Activated T-cell treated with anti-CD3 and anti-CD28 coated beads for 1 hour (primary cell): ENCODE data around the gene GGT1.
"Not testable (repeated sequence)": the region's sequence is repeated elsewhere in the genome, so short reads cannot be mapped to it uniquely, and the experiment has no call there.

Experiments used
- DNase-seq: peaks from one replicate; pipeline ENCODE4 v3.0.0-alpha.2; 2020; ENCODE audit warnings: low read depth

GGT1 gene

DNA sequence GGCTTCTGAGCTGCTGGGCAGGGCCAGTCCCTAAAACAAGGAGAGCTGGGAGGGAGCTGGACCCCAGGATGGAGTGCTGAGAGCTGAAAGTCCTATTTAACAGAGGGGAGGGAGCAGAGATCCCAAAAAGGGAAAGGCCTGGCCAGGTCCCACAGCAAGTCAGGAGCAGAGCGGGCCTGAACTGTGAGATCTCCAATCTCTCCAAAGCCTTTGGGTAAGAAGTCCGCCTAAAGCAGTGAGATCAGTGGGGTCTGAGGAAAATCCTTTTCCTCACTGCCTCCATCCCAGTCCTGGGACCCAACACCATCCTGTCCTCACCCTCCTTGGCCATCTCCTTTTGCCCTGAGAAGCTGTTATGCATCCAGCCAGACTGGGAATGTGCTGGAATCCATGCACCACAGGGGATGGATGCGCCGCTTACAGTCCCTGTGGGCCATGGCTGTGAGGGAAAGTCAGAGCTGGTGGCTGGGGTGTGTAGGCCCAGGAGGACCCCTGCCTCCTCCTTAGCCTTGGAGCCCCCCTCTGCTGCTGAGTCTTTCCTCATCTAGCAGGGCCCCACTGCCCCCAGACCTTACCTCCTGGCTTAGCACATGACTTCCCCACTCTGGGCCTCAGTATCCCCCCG lies 18.7 kb upstream of the GGT1 start:
- DNase-seq, result no peak

DNA sequence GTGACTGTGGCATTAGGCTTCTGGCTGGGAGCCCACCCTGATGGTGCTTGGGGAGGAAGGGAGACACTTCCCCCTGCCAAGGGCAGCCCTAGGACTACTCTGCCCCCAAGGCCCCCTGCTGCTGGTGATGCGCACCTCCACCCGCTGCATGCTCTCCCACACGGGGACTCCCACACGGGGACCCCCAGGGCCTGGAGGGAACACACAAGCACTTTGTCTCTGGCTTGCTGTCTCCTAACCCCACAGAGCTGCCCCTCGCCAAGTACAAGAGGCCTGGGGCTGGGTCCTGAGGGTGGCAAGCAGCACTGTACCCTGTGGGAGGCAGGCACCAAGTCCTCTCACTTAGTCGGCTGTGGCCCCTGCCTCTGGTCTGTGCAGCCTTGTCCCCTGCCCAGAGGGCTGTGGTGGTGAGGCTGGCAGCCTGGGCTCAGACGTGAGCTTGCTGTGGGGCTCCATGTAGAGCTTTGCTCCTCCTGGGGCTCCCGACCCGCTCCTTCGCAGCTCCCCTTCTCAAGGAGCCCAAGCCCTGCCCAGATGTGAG lies 18.1 kb upstream of the GGT1 start:
- DNase-seq, result no peak

DNA sequence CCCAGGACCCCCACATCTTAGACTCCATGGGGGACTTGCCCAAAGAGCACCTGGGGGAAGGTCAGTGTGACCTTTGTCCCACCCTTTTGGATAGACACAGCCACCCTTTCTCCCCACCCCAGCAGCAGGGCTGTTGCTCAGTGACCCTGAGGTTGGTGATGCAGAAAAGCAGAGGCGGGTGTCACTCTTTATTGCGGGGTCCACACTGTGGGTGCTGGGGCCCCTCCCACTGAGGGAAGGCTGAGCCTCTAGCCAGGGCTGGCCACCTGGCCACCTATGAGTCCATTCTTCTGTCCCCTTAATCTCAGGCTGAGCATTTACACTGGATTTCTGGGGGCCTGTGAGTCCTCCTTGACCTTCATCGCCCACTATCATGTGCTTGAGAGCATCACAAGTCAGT lies 17.5 kb upstream of the GGT1 start:
- no peak for DNase-seq

DNA sequence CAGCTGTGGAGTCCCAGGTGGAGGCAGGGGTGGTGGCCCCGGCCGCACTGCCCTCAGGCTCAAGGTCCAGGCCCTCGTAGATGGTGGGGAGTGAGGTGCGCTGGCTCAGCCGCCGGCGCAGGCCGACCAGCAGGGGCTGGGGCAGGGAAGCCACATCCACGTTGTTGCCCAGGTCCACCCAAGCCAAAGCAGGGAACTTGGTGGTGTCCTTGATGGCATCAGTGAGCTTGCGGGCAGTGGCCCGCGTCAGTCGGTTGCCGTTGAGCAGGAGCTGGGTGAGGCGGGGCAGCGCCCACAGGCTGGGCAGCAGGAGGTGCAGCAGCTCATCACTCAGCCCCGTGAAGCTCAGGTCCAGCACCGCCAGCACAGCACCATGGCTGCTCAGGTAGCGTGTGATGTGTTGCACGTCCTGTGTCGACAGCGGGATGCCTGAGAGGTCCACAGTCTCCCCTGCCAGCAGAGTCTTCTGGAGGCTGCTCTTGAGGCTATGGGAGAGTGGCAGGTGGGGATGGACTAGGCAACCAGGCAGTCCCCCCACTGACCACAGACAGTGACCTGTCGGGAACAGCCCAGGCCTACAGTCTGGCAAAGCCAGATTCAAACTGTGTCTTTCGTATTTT lies 17.0 kb upstream of the GGT1 start:
- no peak for DNase-seq

DNA sequence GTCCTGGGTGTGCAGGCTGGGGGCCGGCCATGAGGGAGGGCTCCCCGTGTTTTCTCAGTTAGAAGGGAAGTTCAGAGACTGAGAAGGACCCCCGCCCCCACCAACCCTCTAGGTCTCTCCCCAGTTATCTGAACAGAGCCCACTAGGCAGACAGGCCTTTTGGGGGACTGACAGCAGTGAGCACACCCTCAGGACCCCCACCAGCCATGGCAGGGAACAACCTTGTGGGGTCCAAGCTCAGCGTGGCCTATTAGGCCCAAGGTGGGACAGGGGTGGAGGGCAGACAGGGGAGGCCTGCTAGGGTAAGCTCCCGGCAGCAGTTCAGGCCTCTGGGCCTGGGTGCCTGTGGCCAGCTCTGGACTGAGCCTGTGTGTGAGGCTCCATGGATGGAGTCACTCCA lies 15.7 kb upstream of the GGT1 start:
- no peak for DNase-seq

DNA sequence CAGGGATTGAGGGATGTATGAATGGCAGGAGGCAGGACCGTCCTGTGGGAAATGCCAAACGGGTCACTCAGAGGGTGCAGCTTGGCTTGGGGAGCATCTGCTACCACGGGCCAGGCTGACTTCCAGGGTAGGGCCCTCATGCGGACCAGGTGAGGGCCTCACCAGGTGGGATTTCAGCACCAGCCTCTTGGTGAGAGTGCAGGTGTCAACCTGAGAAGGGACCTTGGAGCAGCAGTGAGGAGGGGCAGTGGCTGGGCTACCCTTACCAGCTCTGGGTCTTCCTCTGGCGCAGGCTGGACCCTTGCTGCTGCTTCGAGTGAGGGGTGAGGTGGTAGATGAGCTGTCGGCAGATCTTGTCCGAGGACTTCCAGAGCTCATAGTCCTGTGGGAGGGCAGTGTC lies 15.0 kb upstream of the GGT1 start:
- DNase-seq, result no peak

DNA sequence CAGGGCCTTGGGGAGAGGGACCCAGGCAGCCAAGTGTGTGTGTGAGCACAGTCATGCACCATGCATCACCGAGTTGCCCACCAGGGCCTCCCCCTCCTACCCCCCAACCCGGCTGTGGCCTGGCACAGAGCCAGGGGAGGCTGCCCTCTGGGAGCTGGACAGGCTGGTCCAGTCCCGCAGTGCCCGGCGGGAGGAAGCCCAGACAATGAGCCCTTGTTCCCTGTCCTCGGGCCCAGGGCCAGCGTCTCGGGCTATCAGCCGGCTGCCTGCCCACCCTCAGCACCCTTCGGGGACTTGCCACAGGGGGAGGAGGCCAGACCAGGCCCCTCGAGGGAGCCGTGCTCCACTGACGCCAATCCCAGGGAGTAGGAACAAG lies 14.6 kb upstream of the GGT1 start:
- DNase-seq, result no peak

DNA sequence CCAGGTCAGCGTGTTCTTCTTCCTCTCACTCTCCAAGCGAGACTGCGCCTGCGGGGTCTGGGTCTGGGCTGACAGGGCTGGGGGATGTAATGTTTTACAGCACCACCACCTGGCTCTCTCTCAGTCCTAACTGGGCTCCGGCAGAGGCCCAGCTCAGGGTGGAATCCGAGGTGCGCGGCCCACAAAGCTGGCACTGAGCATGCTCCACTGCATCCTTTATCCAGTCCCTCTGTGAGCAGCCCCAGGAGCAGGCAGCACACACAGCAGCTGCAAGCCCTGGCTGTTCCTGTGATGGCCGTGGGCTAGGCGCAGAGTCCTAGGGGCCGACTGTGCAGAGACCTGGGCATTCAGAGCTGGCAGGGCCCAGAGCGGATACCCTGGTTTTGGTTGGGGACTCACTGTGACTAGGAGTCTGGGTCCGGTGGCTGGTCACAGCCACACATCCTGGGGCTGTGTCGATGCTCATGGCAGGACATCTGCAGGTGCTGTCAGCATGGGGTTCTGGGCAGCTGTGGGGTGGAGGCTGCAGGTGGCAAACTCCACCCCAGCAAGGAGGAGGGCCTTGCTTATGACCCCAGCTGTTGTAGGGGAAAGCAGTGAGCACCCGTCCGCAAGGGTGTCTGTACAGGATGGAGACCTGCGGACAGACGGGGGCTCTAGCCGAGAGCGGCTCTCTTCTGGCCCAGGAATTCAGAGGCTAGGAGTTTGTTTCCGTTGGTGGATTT lies 14.1 kb upstream of the GGT1 start:
- DNase-seq, result no peak

DNA sequence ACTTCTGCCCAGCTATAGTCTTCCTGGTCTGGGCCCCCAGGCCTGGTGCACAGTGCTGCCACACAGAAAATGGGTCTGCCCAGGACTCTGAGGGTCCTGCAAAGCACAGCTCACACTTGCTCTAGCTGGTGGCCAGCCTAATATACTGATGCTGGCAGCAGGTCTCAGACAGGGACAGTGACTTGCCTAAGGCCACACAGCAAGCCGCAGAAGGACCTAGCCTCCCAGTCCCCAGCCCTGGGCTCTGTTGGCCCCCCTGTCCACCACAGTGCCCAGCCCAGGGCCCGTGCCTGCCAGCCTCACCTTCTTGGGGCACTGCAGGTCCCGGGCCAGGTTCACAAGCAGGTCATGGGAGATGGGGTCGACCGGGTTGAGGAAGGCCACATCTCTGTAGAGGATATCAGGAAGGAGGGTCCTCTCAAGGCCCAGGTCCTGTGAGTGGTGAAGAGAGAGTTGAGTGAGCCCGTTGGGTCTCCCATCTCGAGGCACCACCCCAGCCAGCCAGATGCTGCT lies 13.4 kb upstream of the GGT1 start:
- no peak for DNase-seq

DNA sequence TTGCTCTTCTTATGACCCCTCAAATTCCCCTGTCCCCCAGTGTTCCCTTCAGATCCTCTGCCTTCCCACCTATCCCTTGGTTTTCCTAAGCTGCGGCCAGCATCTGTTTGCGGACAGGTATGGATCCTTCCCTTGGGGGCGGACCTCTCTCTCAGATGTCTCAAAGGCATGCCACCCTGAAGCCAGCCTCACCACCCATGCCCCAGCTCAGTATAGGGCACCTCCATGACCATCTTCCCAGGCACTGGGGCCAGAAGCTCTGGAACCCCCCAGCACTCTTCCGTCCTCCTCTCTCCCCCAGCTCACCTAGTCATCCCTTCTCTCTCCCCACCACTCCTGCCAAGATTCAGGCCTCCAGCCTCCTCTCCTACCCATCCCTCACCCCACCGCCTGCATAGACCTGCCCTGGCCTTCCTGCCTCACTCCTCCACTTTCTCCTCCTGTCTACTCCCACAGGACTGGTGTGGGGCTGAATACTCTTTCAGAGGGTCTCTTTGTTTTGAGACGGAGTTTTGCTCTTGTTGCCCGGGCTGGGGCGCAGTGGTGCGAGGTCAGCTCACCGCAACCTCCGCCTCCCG lies 12.3 kb upstream of the GGT1 start:
- DNase-seq, result no peak

DNA sequence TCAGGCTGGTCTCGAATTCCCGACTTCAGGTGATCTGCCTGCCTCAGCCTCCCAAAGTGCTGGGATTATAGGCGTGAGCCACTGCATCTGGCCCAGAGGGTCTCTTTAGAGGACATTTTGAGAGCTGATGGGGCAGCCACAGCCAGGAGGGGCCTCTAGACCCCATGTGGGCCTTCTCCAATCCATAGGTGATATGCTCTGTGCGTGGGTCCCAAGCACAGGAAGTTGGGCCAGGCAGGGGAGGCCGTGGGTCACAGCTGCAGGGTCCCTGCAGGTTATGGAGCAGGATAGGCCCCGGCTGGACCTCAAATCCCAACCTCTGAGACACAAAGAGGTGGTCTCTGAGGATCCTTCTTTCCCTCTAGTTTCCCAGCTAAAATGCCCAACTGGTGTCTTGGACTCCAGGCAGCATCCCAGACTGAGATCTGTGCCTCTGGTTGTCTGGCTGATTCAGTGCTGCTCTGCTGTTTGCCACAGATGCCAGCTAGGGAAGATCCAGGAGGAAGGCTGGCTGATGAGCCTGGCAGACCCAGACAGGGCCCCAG lies 11.6 kb upstream of the GGT1 start:
- DNase-seq, result no peak

DNA sequence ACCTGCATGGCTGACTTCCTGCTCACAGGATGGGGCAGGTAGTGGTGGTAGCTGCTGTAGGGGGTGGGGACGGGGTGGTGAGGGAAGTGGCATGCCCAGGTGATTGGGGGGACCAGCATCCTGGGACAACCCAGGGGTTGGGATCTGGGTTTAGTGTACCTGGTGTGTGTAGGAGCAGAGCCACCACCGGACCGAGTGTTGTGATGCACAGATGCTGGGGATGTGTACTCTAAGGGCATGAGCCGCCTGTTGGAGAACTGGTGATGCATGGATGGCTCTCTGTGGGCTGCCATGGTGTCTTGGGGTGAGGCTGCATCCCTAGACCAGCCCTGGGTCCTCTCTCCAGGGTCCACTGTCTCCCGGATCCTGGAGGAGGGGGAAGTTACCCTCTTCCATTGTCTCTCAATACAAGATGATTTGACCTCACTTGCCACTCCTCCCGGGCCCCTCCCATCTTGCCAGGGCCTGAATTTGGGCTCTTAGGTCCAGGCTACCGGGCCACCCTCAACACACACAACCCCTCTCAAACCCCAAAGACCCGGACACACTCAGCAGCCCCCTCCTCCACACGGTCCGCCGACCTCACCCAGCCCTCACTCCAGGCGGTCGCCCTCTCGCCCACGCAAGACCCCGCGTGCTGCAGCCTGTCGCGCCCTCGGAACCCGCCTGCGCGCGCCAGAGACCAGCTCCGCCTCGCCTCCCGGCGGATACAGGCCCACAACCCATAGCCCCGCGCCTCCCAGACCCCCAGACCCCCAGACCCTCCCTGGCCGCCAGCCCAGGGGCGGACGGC lies 10.7 kb upstream of the GGT1 start:
- DNase-seq, result no peak

DNA sequence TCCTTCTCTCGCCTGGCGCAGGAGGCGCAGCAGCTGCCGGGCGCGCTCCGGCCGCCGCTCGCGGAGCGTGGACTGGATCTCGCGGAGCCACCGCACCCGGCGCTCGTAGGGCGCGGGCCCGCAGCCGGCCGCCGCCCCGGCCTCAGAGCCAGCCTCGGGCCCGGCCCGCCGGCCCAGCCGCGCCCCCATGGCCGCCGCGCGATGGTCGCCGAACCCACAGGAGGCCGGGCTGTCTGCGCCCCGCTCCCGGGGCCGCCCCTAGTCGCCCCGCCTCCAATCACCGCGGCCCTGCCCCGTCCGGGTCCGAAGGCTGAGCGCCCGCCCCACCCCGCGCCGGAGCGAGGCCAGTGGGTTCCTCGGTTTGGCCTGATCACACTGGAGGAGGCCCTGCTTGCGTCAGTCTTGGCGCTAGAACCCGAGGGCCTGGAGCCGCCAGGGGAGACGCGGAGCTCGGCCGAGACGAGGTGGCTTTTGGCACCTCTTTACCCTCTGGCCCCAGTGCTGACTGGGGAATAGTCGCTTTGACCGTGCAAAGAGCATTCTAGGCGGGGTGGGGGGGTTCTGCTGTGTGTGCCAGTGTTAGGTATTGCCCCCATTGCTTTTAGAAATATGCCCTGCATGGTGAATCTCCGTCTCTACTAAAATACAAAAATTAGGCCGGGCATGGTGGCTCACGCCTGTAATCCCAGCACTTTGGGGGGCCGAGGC lies 10.0 kb upstream of the GGT1 start, which contains the start of gene LRRC75B:
LRRC75B (minus strand) TSS at position 223 of the 708 bp plus-strand sequence; CDS start at position 189, 34 bp downstream.
- DNase-seq, result no peak

DNA sequence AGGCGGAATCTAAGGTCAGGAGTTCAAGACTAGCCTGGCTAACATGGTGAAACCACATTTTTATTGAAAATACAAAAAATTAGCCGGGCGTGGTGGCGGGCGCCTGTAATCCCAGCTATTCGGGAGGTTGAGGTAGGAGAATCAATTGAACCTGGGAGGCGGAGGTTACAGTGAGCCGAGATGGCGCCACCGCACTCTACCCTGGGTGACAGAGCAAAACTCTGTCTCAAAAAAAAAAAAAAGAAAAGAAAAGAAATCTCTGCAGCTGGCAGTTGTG lies 9.5 kb upstream of the GGT1 start:
- not testable (repeated sequence) for DNase-seq

DNA sequence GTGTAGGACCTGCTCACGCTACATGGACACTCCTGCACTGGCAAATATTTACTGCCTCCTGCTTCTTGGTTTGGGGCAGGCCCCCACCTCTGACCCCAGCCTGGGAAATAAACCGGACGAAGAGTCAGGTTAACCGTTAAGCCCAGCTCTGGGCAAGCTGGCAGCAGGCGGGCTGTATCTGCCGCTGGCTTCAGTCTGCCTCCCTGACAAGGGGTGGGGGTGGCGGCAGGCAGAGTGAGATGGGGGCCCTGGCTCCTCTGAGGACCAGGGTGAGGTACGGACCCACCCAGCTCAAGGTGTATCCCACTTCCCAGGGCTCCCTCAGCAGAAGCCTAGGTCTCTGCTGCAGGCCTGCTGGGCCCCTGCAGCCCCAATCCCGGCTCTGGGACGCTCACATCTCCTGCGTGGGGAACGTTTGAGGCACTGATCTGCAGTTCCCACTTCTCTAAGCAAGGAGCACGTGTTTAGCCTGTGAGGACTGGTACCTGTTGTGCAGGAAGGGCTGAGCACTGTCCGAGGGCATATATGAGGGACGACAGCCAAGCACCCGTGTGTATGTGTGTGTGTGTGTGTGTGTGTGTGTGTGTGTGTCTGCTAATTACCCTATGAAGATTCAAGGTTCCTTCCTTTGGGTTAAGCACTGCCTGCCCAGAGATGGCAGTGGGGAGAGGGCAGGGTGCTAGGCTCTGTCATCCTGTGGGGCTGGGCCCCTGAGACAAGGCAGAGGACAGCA lies 9.0 kb upstream of the GGT1 start:
- DNase-seq, result no peak

DNA sequence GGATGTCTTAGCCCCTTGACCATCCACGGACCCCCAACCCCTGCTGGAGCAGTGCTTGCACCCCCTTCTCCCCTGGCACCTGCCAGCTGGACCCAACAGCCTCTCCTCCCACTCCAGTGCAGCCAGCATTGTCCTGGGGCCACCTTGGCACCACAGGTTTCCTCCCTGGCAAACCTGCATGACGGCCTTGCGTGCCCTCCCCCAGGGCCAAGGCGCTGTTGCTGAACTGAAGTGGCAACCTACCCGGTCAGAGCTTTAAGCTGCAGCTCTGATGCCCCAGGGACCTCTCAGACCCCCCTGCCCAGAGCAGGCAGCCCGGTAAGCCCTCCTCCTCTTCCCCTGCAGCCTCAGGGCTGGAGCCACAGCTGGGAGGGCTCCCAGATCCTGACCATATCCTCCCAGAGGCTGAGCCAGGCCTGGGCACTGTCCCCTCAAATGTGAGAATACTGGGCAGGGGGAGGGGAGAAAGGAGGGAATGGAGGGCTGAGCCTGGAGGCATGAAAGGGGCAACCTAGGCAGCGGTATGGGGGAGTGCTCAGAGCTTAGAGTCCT lies 8.3 kb upstream of the GGT1 start:
- no peak for DNase-seq

DNA sequence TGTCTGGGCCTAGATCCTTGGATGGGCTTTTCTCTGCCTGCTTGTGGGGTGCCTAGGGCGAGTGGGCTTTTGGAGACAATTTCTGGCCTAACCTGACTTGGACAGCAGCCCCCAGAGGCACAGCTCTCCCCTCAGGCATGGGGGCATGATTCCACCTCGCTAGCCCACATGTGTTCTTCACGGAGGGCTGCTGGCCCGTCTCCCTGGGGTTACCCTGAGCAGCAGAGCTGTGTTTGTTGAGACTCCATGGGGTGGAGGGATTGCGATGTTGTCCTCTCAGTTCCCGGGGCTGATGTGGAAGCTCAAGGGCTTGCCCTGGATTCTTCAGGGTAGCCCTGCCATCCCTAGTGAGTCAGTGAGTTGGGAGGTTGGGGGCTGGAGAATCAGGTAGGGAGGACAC lies 7.8 kb upstream of the GGT1 start:
- DNase-seq, result no peak

DNA sequence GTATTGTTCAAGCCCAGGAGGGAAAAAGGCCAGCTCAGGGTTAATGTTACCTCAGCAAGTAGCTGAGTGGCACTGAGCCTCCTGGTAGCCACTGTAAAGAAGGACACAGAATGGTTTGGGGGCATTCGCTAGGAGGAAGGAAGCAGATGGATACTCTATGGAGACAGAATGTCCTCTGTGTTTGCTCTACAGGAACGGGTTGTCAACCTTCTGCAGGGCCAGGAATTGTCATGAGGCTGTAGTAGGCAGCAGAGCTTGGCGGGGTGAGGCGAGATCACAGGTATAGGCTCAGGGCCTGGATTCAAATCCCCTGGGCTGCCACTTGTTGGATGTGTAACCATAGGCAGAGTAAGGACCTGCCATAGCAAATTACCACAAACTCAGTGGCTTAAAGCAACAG lies 7.1 kb upstream of the GGT1 start:
- DNase-seq, result no peak

DNA sequence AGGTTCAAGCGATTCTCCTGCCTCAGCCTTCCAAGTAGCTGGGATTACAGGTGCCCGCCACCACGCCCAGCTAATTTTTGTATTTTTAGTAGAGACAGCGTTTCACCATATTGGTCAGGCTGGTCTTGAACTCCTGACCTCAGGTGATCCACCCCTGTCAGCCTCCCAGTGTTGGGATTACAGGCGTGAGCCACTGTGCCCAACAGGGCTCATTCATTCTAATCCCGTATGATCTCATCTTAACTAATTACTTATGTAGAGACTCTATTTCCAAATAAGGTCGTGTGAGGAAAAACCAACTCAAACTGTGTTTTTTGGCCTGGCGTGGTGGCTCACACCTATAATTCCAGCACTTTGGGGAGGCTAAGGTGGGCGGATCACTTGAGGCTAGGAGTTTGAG lies 5.9 kb upstream of the GGT1 start:
- DNase-seq, result not testable (repeated sequence)

DNA sequence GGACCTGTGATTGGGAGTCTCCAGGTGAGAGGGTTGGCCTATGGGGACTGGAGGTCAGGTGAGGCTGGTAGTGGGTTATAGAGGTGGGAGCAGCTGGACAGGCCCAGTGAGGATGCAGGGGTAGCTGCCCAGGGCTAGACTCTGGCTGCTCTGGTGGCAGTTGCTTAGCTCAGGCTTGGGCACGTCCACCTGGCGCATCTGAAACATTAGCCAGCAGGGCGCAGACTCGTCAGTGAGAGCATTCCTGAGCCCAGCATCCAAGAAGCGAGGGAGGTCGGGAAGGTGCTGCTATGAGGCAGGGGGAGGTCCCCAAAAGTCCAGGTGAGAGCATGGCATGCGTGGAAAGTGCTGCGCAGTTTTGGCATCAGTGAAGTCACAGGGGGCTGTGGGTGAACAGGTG lies 3.5 kb upstream of the GGT1 start:
- no peak for DNase-seq
